HG03280 (cell line): ENCODE data around the gene R3HDM2.
A peak's percentile ranks its signal among the peaks of the same experiment; 100 is the strongest.

Experiments
- ATAC-seq: cut with Tn5 transposase; IDR thresholded peaks from one replicate; pipeline ENCODE4 v1.9.1; 2021; ENCODE audit warnings: mild to moderate bottlenecking, moderate library complexity; ENCODE audit not compliant: unreplicated experiment

The R3HDM2 gene

GRCh38 chr12:57243521-57244311 lies 187.1 kb downstream of the R3HDM2 start:
- no peak for ATAC-seq

- ATAC-seq: peak; percentile 37
Measured at GRCh38 chr12:57242691-57243454, 188.0 kb downstream of the R3HDM2 start.

GRCh38 chr12:57242329-57242690 lies 188.5 kb downstream of the R3HDM2 start:
- ATAC-seq: no peak

GRCh38 chr12:57241402-57242310 lies 189.2 kb downstream of the R3HDM2 start:
- no peak for ATAC-seq

GRCh38 chr12:57240926-57241401 lies 189.9 kb downstream of the R3HDM2 start:
- ATAC-seq: no peak

- no peak for ATAC-seq
Measured at GRCh38 chr12:57240066-57240921, 190.5 kb downstream of the R3HDM2 start.

- ATAC-seq: no peak
Measured at GRCh38 chr12:57239587-57240065, 191.2 kb downstream of the R3HDM2 start.

- peak; percentile 51 for ATAC-seq
Measured at GRCh38 chr12:57238854-57239554, 191.8 kb downstream of the R3HDM2 start.

- ATAC-seq: no peak
Measured at GRCh38 chr12:57237932-57238853, 192.7 kb downstream of the R3HDM2 start.

- ATAC-seq: no peak
Measured at GRCh38 chr12:57237596-57237931, 193.3 kb downstream of the R3HDM2 start.

- ATAC-seq: no peak
Measured at GRCh38 chr12:57236925-57237595, 193.8 kb downstream of the R3HDM2 start.

GRCh38 chr12:57236201-57236924 lies 194.5 kb downstream of the R3HDM2 start:
- ATAC-seq: no peak

- ATAC-seq: no peak
Measured at GRCh38 chr12:57235728-57236131, 195.1 kb downstream of the R3HDM2 start.

GRCh38 chr12:57235017-57235727 lies 195.7 kb downstream of the R3HDM2 start:
- no peak for ATAC-seq

GRCh38 chr12:57234571-57235016 lies 196.2 kb downstream of the R3HDM2 start:
- no peak for ATAC-seq

GRCh38 chr12:57234233-57234570 lies 196.6 kb downstream of the R3HDM2 start:
- no peak for ATAC-seq
